Subcutaneous adipose tissue (tissue), 4 donors: ENCODE data around the gene SEC22C. TPM values are rescaled to one million over a fixed set of nuclear protein-coding genes. Genes with fewer than 3 reads are reported as not detected.

ENCODE experiments used
- CTCF ChIP-seq: fragments of 450-650 bp; IDR thresholded peaks from one replicate; pipeline ENCODE4 v1.5.1; 2016; ENCODE audit warnings: low read depth, mild to moderate bottlenecking, control low read depth, antibody characterized with exemption, moderate library complexity
- total RNA-seq, 4 donors: library from RNA; depleted of rRNA; stranded (reverse); fragments of >200 nt; gene quantifications; one replicate each; pipeline ENCODE4 v1.1.0, GENCODE V29; 2016

SEC22C gene
- total RNA-seq, 4 donors from 2014 or later: 45.6 to 64.3 (median 53.1) TPM

- no peak for TF ChIP-seq CTCF
Measured at GRCh38 chr3:42549131-42549530, 32.6 kb downstream of the SEC22C start.

GRCh38 chr3:42547401-42547945 lies 34.3 kb downstream of the SEC22C start:
- TF ChIP-seq CTCF: no peak

- no peak for TF ChIP-seq CTCF
Measured at GRCh38 chr3:42546691-42547213, 35.0 kb downstream of the SEC22C start.

- TF ChIP-seq CTCF: no peak
Measured at GRCh38 chr3:42545284-42545900, 36.4 kb downstream of the SEC22C start.

GRCh38 chr3:42544492-42545283 lies 37.1 kb downstream of the SEC22C start:
- TF ChIP-seq CTCF: no peak

- no peak for TF ChIP-seq CTCF
Measured at GRCh38 chr3:42541079-42541478, 40.7 kb downstream of the SEC22C start.
